Left lung (tissue), 10 donors: ENCODE data around the gene ADAM19. TPM values are rescaled to one million over a fixed set of nuclear protein-coding genes. Genes with fewer than 3 reads are reported as not detected.

Experiments used
- ATAC-seq: fragments of 200-7000 bp; cut with Tn5 transposase; one replicate; pipeline ENCODE4 v1.9.1; 2020; ENCODE audit warnings: moderate library complexity
- DNase-seq, 4 donors: peaks; one replicate each; pipeline ENCODE4 v3.0.0-alpha.2; 2013 to 2020
- H3K27ac ChIP-seq, 2 donors: fragments of 200-600 bp; sonication (generic) in 1 of 2; one replicate each; pipeline versions ENCODE4 v1.5.0 to v1.8.0; 2020 to 2021
- H3K27me3 ChIP-seq, 2 donors: fragments of 200-600 bp; sonication (generic) in 1 of 2; one replicate each; pipeline versions ENCODE4 v1.5.0 to v1.8.0; 2020 to 2021
- H3K36me3 ChIP-seq, 2 donors: fragments of 200-600 bp; sonication (generic) in 1 of 2; one replicate each; pipeline versions ENCODE4 v1.5.0 to v1.8.0; 2020 to 2021
- H3K4me1 ChIP-seq, 2 donors: fragments of 200-600 bp; one replicate each; pipeline ENCODE4 v1.8.0; 2021
- H3K4me3 ChIP-seq, 2 donors: fragments of 200-600 bp; sonication (generic) in 1 of 2; one replicate each; pipeline versions ENCODE4 v1.5.0 to v1.8.0; 2020 to 2021; ENCODE audit warnings: mild to moderate bottlenecking in 1 of 2
- H3K9me3 ChIP-seq, 2 donors: fragments of 200-600 bp; sonication (generic) in 1 of 2; one replicate each; pipeline versions ENCODE4 v1.5.0 to v1.8.0; 2020 to 2021
- CTCF ChIP-seq, 2 donors: fragments of 200-600 bp; sonication (generic) in 1 of 2; IDR thresholded peaks; one replicate each; pipeline versions ENCODE4 v1.5.0 to v1.8.0; 2021; ENCODE audit warnings: antibody characterized with exemption in 2 of 2
- intact Hi-C, 2 donors: fragments of 100-400 bp; cut with DNase I; formaldehyde crosslinking; loops; one replicate each; pipeline versions ENCODE4 v1.11.2 to v1.14.2; 2022
- polyA plus RNA-seq, 6 donors: library from polyadenylated mRNA; unstranded; fragments of 120-200 nt; gene quantifications; one replicate each; pipeline ENCODE4 v1.2.1, GENCODE V29; 2013; ENCODE audit not compliant: insufficient read length in 6 of 6
- total RNA-seq, 2 donors: library from RNA; stranded (reverse); fragmentation: NEBNext Ultra II Directional; extraction: Animal tissue kit (Norgen Biotek cat#: 25700); gene quantifications; one replicate each; pipeline ENCODE4 v1.2.1, GENCODE V29; 2021
- donor health status: DM: no; HTN: yes; CAD: no.
- donor health status: DM: no; HTN: no; CAD: no.

The ADAM19 gene
- total and polyA plus RNA-seq, 8 donors, result 14.9 to 21.5 (median 19.2) TPM

DNA sequence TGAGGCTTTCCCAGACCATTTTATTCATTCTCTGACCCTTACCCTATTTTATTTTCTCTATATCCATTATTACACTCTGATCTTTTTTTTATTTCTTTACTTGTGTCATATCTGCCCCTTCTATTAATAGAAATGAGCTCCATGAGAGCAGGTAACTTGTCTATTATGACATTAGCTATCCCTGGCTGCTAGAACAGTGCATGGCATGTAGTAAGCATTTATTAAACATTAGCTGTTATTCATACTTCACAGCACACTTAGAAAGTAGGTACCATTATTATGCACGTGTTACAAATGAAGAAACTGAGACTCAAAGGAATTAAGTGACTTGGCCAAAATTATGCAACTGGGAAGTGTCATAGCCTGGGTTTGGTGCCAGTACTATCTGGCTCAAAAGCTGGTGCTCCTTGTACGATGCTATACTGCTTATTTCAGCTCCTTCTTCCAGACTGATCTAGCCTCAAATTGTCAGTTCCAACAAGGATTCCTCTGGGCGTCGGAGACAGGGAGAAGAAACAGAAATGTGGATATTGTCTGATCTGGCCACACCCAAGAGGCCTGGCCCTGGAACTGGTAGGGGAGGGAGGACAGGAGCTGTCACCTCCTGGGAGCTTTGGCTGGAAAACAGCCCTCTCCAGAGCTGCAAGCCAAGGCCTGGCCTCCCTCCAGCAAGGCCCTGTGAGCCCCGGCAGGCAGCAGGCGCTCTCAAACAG lies 126.4 kb downstream of the ADAM19 start:
- DNase-seq, result no peak
- intact Hi-C loops, result no loop called here
- Histone ChIP-seq H3K4me1 (no peaks in the 10 kb centered on the region), H3K36me3 (no peaks in the 10 kb centered on the region), H3K4me3 (no peak overlapping the region), H3K27me3 (peaks cover 0 to 7% of the 10 kb centered on the region in 2 donors), H3K9me3 (no peaks in the 10 kb centered on the region), H3K27ac (no peak overlapping the region)
- no peak for TF ChIP-seq CTCF (IDR thresholded peaks at IDR 0.05)
- ATAC-seq, result no peak

DNA sequence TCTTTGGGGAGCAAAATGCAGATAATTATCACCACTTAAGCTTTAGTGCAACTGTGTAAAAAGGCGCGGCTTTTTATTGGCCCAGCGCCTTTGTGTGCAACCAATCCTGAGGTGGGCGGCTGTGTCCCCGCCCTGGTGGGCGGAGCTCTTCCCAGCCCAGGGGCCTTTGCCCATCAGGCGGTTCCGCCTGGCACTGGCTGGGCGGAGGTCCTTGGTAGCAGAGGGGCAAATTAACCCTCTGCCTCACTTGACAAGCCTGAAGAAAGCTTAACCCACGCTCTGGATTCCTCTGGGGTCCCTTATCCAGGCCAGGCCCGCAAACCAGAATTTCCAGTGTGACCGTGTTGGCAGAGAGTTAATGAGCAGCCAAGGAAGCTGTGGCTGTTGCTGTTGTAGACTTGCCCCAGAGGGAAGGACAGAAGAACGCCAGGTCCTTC lies 128.4 kb downstream of the ADAM19 start:
- DNase-seq (peak in 1 of 4 donors; percentile 69), ATAC-seq (peak; percentile 90)
- H3K27ac ChIP-seq, result no peak overlapping the region
- no peaks in the 10 kb centered on the region for H3K36me3 ChIP-seq
- no peak for TF ChIP-seq CTCF (IDR thresholded peaks at IDR 0.05)
- intact Hi-C loops, result no loop called here
- peaks cover 0 to 8% of the 10 kb centered on the region in 2 donors for H3K27me3 ChIP-seq
- no peak overlapping the region for H3K4me3 ChIP-seq
- H3K4me1 ChIP-seq, result no peaks in the 10 kb centered on the region
- no peaks in the 10 kb centered on the region for H3K9me3 ChIP-seq

- Histone ChIP-seq H3K27me3 (peaks cover 0 to 8% of the 10 kb centered on the region in 2 donors), H3K4me1 (no peaks in the 10 kb centered on the region), H3K36me3 (no peaks in the 10 kb centered on the region), H3K27ac (no peak overlapping the region), H3K4me3 (no peak overlapping the region), H3K9me3 (no peaks in the 10 kb centered on the region)
- no peak for ATAC-seq
- TF ChIP-seq CTCF (IDR thresholded peaks at IDR 0.05), result no peak
- intact Hi-C loops, result no loop called here
- no peak for DNase-seq
Measured at GRCh38 chr5:157446412-157446935, 129.1 kb downstream of the ADAM19 start.

DNA sequence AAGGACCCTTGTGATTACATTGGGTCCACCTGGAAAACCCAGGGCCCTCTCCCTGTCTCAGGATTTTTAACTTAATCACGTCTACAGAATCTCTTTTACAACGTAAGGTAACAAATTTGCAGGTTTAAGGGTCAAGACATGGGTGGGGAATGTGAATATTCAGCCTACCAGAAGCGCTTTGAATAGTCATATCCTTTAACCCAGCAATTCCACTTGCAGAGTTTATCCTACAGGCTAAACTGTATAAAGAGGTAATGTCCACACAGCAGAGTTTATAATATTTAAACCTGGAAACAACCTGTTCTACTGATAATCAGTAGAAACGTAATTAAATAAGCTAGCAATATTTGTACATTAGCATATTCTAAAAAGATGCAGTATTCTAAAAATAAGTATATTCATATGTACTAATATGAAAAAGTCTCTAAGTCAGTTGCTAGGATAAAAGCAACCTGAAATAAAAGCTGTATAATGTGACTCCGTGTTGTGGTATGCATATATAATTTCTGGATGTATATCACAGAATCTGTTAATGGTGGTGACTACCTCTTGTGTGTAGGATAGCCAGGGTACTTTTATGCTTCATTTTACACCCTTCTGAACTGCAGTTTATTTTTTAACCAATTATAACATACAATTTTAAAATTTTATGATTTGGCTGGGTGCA lies 129.7 kb downstream of the ADAM19 start:
- TF ChIP-seq CTCF (IDR thresholded peaks at IDR 0.05), result no peak
- no peak for ATAC-seq

GRCh38 chr5:157444224-157444623 lies 131.4 kb downstream of the ADAM19 start:
- Histone ChIP-seq H3K27me3 (peaks cover 0 to 8% of the 10 kb centered on the region in 2 donors), H3K36me3 (no peaks in the 10 kb centered on the region), H3K9me3 (no peaks in the 10 kb centered on the region), H3K4me1 (no peaks in the 10 kb centered on the region), H3K4me3 (no peak overlapping the region), H3K27ac (no peak overlapping the region)
- intact Hi-C loops, result no loop called here
- ATAC-seq (no peak), DNase-seq (no peak)
- TF ChIP-seq CTCF (IDR thresholded peaks at IDR 0.05), result no peak

More for the DNA sequence above, 129.7 kb downstream of the ADAM19 start:
- Histone ChIP-seq H3K4me3 (no peak overlapping the region), H3K9me3 (no peaks in the 10 kb centered on the region), H3K27ac (no peak overlapping the region), H3K4me1 (no peaks in the 10 kb centered on the region), H3K36me3 (no peaks in the 10 kb centered on the region), H3K27me3 (peaks cover 0 to 8% of the 10 kb centered on the region in 2 donors)
- intact Hi-C loops, result no loop called here
- no peak for DNase-seq
